ENCODE data around the gene MAP2K6.

Gene MAP2K6

GRCh38 chr17:69414408-69415274 lies at the start of gene MAP2K6:
Gene MAP2K6 (plus strand): TSS chr17:69414697. CDS start chr17:69414985, 288 bp downstream.
- Mint-ChIP-seq H3K4me1 (peaks cover 4% of the 10 kb centered on the region), H3K4me3 (no peak within 1 kb of the TSS), H3K27me3 (no peaks in the 10 kb centered on the region), H3K9me3 (no peaks in the 10 kb centered on the region), H3K36me3 (no peaks in the 10 kb centered on the region), H3K27ac (no peak within 1 kb of the TSS)

- Mint-ChIP-seq H3K9me3 (no peaks in the 10 kb centered on the region), H3K4me1 (no peaks in the 10 kb centered on the region), H3K27ac (no peak overlapping the region), H3K36me3 (no peaks in the 10 kb centered on the region), H3K27me3 (peaks cover 5% of the 10 kb centered on the region), H3K4me3 (no peak overlapping the region)
Measured at GRCh38 chr17:69367298-69367697, 47.2 kb upstream of the MAP2K6 start.

GRCh38 chr17:69373069-69373468 lies 41.4 kb upstream of the MAP2K6 start:
- Mint-ChIP-seq H3K27ac (no peak overlapping the region), H3K4me3 (no peak overlapping the region), H3K9me3 (no peaks in the 10 kb centered on the region), H3K36me3 (peaks cover 2% of the 10 kb centered on the region), H3K27me3 (peaks cover 1% of the 10 kb centered on the region), H3K4me1 (peaks cover 4% of the 10 kb centered on the region)

GRCh38 chr17:69375229-69375628 lies 39.3 kb upstream of the MAP2K6 start:
- Mint-ChIP-seq H3K27me3 (no peaks in the 10 kb centered on the region), H3K4me3 (no peak overlapping the region), H3K36me3 (peaks cover 2% of the 10 kb centered on the region), H3K27ac (no peak overlapping the region), H3K9me3 (no peaks in the 10 kb centered on the region), H3K4me1 (peaks cover 4% of the 10 kb centered on the region)

GRCh38 chr17:69388822-69389442 lies 25.6 kb upstream of the MAP2K6 start:
- Mint-ChIP-seq H3K27me3 (peaks cover 12% of the 10 kb centered on the region), H3K4me1 (no peaks in the 10 kb centered on the region), H3K4me3 (no peak overlapping the region), H3K36me3 (no peaks in the 10 kb centered on the region), H3K27ac (no peak overlapping the region), H3K9me3 (no peaks in the 10 kb centered on the region)

GRCh38 chr17:69390795-69391501 lies 23.5 kb upstream of the MAP2K6 start:
- H3K4me1 Mint-ChIP-seq, result no peaks in the 10 kb centered on the region
- no peak overlapping the region for H3K4me3 Mint-ChIP-seq
- no peaks in the 10 kb centered on the region for H3K9me3 Mint-ChIP-seq
- H3K27me3 Mint-ChIP-seq, result peaks cover 12% of the 10 kb centered on the region
- H3K27ac Mint-ChIP-seq, result no peak overlapping the region
- H3K36me3 Mint-ChIP-seq, result no peaks in the 10 kb centered on the region

- Mint-ChIP-seq H3K36me3 (no peaks in the 10 kb centered on the region), H3K4me1 (no peaks in the 10 kb centered on the region), H3K9me3 (no peaks in the 10 kb centered on the region), H3K4me3 (no peak overlapping the region), H3K27me3 (no peaks in the 10 kb centered on the region), H3K27ac (no peak overlapping the region)
Measured at GRCh38 chr17:69401251-69401650, 13.2 kb upstream of the MAP2K6 start.

GRCh38 chr17:69402052-69402451 lies 12.4 kb upstream of the MAP2K6 start:
- H3K36me3 Mint-ChIP-seq, result no peaks in the 10 kb centered on the region
- H3K4me1 Mint-ChIP-seq, result no peaks in the 10 kb centered on the region

GRCh38 chr17:69404399-69404798 lies 10.1 kb upstream of the MAP2K6 start:
- Mint-ChIP-seq H3K9me3 (no peaks in the 10 kb centered on the region), H3K4me1 (no peaks in the 10 kb centered on the region), H3K4me3 (no peak overlapping the region), H3K27ac (no peak overlapping the region), H3K27me3 (no peaks in the 10 kb centered on the region), H3K36me3 (no peaks in the 10 kb centered on the region)

More at GRCh38 chr17:69402052-69402451, 12.4 kb upstream of the MAP2K6 start:
- no peak overlapping the region for H3K4me3 Mint-ChIP-seq
- H3K9me3 Mint-ChIP-seq, result no peaks in the 10 kb centered on the region
- H3K27me3 Mint-ChIP-seq, result no peaks in the 10 kb centered on the region
- no peak overlapping the region for H3K27ac Mint-ChIP-seq

- Mint-ChIP-seq H3K27ac (no peak overlapping the region), H3K4me1 (no peaks in the 10 kb centered on the region), H3K4me3 (no peak overlapping the region)
Measured at GRCh38 chr17:69405096-69405495, 9.4 kb upstream of the MAP2K6 start.

GRCh38 chr17:69406941-69407340 lies 7.6 kb upstream of the MAP2K6 start:
- Mint-ChIP-seq H3K4me1 (peaks cover 3% of the 10 kb centered on the region), H3K4me3 (no peak overlapping the region), H3K9me3 (no peaks in the 10 kb centered on the region), H3K36me3 (no peaks in the 10 kb centered on the region), H3K27ac (peak overlapping the region; percentile 30), H3K27me3 (no peaks in the 10 kb centered on the region)

More at GRCh38 chr17:69405096-69405495, 9.4 kb upstream of the MAP2K6 start:
- Mint-ChIP-seq H3K27me3 (no peaks in the 10 kb centered on the region), H3K9me3 (no peaks in the 10 kb centered on the region), H3K36me3 (no peaks in the 10 kb centered on the region)

GRCh38 chr17:69407759-69408158 lies 6.7 kb upstream of the MAP2K6 start:
- Mint-ChIP-seq H3K27ac (no peak overlapping the region), H3K36me3 (no peaks in the 10 kb centered on the region), H3K27me3 (no peaks in the 10 kb centered on the region), H3K4me1 (peaks cover 4% of the 10 kb centered on the region), H3K4me3 (no peak overlapping the region), H3K9me3 (no peaks in the 10 kb centered on the region)

GRCh38 chr17:69410671-69411070 lies 3.8 kb upstream of the MAP2K6 start:
- Mint-ChIP-seq H3K27me3 (no peaks in the 10 kb centered on the region), H3K27ac (no peak overlapping the region), H3K36me3 (no peaks in the 10 kb centered on the region), H3K9me3 (no peaks in the 10 kb centered on the region), H3K4me1 (peaks cover 4% of the 10 kb centered on the region), H3K4me3 (no peak overlapping the region)

- H3K36me3 Mint-ChIP-seq, result no peaks in the 10 kb centered on the region
- no peaks in the 10 kb centered on the region for H3K27me3 Mint-ChIP-seq
- H3K27ac Mint-ChIP-seq, result no peak overlapping the region
- peaks cover 4% of the 10 kb centered on the region for H3K4me1 Mint-ChIP-seq
- H3K9me3 Mint-ChIP-seq, result no peaks in the 10 kb centered on the region
- no peak overlapping the region for H3K4me3 Mint-ChIP-seq
Measured at GRCh38 chr17:69411766-69412165, 2.7 kb upstream of the MAP2K6 start.

- no peak overlapping the region for H3K27ac Mint-ChIP-seq
Measured at GRCh38 chr17:69412251-69412671, 2.2 kb upstream of the MAP2K6 start.

GRCh38 chr17:69415431-69415830 lies 934 bp downstream of the MAP2K6 start:
- H3K27me3 Mint-ChIP-seq, result no peaks in the 10 kb centered on the region
- H3K36me3 Mint-ChIP-seq, result no peaks in the 10 kb centered on the region
- no peak overlapping the region for H3K27ac Mint-ChIP-seq
- no peak overlapping the region for H3K4me3 Mint-ChIP-seq
- H3K4me1 Mint-ChIP-seq, result peaks cover 6% of the 10 kb centered on the region
- no peaks in the 10 kb centered on the region for H3K9me3 Mint-ChIP-seq

More at GRCh38 chr17:69412251-69412671, 2.2 kb upstream of the MAP2K6 start:
- H3K9me3 Mint-ChIP-seq, result no peaks in the 10 kb centered on the region
- no peak overlapping the region for H3K4me3 Mint-ChIP-seq
- H3K4me1 Mint-ChIP-seq, result peaks cover 4% of the 10 kb centered on the region
- no peaks in the 10 kb centered on the region for H3K36me3 Mint-ChIP-seq
- H3K27me3 Mint-ChIP-seq, result no peaks in the 10 kb centered on the region
